Astrocyte of the cerebellum (primary cell): ENCODE measurements around the gene DMXL1.
"Not testable (repeated sequence)": the region's sequence is repeated elsewhere in the genome, so short reads cannot be mapped to it uniquely, and the experiment has no call there.

Source experiments
- DNase-seq: peaks from one replicate; pipeline ENCODE4 v3.0.0-alpha.2; 2011; ENCODE audit warnings: low read depth
- H3K4me3 ChIP-seq: 2 replicates; pipeline ENCODE4 v1.5.1; 2011; ENCODE audit warnings: mild to moderate bottlenecking, low read depth, low read length, moderate library complexity
- in situ Hi-C: cut with HindIII; loops from 2 replicates; pipeline ENCODE4 v1.10.0; 2017; ENCODE audit warnings: low sequenced_read_pairs
- TF ChIP-seq, protein P1 (sequence below): IDR thresholded peaks from 2 replicates; pipeline ENCODE4 v1.5.1; 2012; ENCODE audit warnings: low read length, low read depth, moderate library complexity, mild to moderate bottlenecking; ENCODE audit errors: missing control alignments

Gene DMXL1

DNA sequence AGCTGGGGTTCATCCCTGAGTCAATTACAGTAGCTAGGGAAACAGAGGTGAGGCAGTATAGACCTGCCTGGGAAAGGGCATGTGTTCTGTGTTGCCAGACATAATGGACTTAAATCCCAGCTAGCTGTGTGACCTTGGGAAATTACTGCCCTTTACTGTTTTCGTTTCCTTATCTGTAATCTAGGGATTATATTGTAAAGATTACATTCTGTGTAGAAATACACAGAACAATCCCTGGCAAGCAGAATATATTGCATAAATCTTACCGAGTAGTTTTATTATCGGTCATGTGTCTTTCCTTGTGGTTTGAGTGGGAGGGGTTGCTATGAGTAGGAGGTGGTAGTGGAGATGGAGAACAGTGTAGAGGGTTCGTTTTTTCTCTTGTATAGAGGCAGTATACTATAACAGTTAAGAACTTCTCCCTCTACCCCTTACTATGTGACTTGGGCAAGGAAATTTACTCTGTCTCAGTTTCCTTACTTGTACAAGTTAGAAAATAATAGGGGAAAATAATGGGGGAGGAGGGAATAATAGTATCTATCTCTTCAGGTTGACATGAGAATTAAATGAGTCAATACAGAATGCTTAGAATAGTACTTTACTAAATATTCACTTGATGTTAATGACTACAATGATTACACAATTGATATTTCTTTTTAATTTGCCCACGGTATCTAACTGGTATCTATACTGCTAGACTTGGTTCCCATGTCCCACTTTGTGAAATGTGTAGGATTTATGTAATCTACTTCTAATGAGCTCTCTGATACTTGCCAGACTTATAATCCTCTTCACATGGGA lies 7.1 kb upstream of the DMXL1 start:
- no peak for DNase-seq
- no peak overlapping the region for H3K4me3 ChIP-seq
- in situ Hi-C loops: no loop called here
- TF ChIP-seq, protein P1, sequence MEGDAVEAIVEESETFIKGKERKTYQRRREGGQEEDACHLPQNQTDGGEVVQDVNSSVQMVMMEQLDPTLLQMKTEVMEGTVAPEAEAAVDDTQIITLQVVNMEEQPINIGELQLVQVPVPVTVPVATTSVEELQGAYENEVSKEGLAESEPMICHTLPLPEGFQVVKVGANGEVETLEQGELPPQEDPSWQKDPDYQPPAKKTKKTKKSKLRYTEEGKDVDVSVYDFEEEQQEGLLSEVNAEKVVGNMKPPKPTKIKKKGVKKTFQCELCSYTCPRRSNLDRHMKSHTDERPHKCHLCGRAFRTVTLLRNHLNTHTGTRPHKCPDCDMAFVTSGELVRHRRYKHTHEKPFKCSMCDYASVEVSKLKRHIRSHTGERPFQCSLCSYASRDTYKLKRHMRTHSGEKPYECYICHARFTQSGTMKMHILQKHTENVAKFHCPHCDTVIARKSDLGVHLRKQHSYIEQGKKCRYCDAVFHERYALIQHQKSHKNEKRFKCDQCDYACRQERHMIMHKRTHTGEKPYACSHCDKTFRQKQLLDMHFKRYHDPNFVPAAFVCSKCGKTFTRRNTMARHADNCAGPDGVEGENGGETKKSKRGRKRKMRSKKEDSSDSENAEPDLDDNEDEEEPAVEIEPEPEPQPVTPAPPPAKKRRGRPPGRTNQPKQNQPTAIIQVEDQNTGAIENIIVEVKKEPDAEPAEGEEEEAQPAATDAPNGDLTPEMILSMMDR: no peak

DNA sequence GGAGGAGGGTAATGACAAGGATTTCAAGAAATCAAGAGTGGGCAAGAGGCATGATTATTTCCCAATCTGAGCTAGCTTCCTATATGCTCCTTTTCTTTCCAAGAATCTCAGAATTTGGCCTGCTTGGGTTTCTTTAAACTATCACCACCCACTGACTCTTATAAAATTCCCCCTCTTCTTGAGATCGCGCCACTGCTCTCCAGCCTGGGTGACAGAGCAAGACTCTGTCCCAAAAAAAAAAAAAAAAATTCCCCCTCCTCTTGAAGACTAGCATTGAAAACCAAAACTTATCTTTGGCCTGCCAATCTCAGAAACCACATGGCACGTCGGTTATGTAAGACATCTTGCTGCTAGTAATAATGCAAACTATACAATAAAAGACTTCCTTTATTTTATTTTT lies 3.4 kb upstream of the DMXL1 start:
- DNase-seq: no peak
- TF ChIP-seq, protein P1: no peak
- no peak overlapping the region for H3K4me3 ChIP-seq
- in situ Hi-C loops: no loop called here

DNA sequence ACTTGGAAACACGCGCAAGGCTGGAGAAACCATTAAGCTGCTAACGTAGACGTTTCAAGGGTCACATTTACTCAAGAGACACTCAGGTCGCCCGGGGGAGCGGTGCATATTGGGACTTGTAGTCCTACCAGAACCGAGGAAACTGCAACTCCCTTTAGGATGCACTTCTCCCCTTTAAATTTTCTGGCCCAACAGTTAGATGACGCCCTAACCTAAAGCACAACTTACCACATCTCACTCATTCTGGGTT lies 384 bp upstream of the DMXL1 start:
- H3K4me3 ChIP-seq: peak overlapping the region; percentile 94
- DNase-seq: no peak
- in situ Hi-C loops: no loop called here
- TF ChIP-seq, protein P1: no peak

- TF ChIP-seq, protein P1: no peak
- DNase-seq: no peak
- peak overlapping the region; percentile 94 for H3K4me3 ChIP-seq
- in situ Hi-C loops: no loop called here
Measured at GRCh38 chr5:119071561-119071995, 691 bp downstream of the DMXL1 start.

DNA sequence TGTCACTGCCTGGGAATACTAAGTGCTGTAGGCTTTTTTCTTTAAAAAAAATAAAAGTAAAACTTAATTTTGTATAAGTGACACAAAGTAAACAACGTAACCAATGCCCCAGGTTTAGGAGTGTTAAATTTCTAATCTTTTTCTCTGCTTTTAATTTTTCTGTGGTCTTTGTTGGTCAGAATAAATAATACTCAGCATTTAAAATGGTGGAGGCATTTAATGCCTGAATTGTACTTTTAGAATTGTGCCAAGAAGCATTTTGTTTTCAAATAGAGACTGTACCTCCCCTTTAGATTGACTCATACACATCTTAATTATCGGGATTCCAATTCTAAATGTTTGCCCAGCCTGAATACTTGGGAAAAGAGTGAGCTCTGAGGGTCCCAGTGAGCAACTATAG lies 1.6 kb downstream of the DMXL1 start:
- no peak for DNase-seq
- in situ Hi-C loops: no loop called here
- no peak overlapping the region for H3K4me3 ChIP-seq
- TF ChIP-seq, protein P1: no peak

DNA sequence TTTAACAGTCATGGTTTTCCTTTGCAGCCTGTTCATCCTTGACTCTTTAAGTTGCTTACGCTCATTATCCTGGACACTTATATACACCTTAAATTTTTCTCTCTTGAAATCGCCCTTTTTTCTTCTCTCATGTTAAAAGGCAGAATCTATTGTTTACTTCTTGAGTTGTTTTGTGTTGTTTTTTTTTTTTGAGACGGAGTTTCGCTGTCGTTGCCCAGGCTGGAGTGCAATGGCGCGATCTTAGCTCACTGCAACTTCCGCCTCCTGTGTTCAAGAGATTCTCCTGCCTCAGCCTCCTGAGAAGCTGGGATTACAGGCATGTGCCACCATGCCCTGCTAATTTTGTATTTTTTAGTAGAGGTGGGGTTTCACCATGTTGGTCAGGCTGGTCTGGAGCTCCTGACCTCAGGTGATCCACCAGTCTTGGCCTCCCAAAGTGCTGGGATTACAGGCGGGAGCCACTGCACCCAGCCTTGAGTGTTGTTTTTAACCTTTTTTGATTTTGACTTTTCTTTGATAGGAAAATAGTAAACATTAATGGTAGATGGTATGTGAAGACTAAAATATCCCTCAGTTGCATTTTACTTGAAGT lies 3.0 kb downstream of the DMXL1 start:
- in situ Hi-C loops, H3K4me3 ChIP-seq: not testable (repeated sequence)

GRCh38 chr5:119074419-119074818 lies 3.5 kb downstream of the DMXL1 start:
- in situ Hi-C loops: no loop called here
- H3K4me3 ChIP-seq: no peak overlapping the region
- DNase-seq: no peak
- TF ChIP-seq, protein P1: no peak

More for the DNA sequence above, 3.0 kb downstream of the DMXL1 start:
- DNase-seq: not testable (repeated sequence)

- in situ Hi-C loops, H3K4me3 ChIP-seq, DNase-seq: not testable (repeated sequence)
Measured at GRCh38 chr5:119075269-119075668, 4.4 kb downstream of the DMXL1 start.
